Erythroblast (primary cell): ENCODE data around the gene FNIP1.

Experiments used
- GATA1 ChIP-seq: IDR thresholded peaks from 2 replicates; pipeline ENCODE4 v1.6.1; 2011; ENCODE audit warnings: low read depth, mild to moderate bottlenecking, control low read depth, low read length, moderate library complexity
- POLR2A ChIP-seq: IDR thresholded peaks from 2 replicates; pipeline ENCODE4 v1.6.1; 2011; ENCODE audit warnings: mild to moderate bottlenecking, low read length

- no peak for TF ChIP-seq POLR2A
- no peak for TF ChIP-seq GATA1
These were observed 23.0 kb downstream of the FNIP1 start for GRCh38 chr5:131773805-131774204.
